Activated CD4-positive, CD25-positive, alpha-beta regulatory T cell (primary cell): Measurements from ENCODE around the gene ZNF614.
"Not testable (repeated sequence)": the region's sequence is repeated elsewhere in the genome, so short reads cannot be mapped to it uniquely, and the experiment has no call there.

Experiments
- DNase-seq, 4 experiments: peaks; one replicate each; lab custom pipeline; 2025; lab: John Stamatoyannopoulos, UW

The ZNF614 gene

GRCh38 chr19:51986309-51987291, 41.6 kb downstream of the ZNF614 start, which contains the start of gene ZNF350:
TSS of gene ZNF350 (minus strand) at chr19:51986840. CDS start at chr19:51974360, 12,480 bp downstream.
- DNase-seq = peak; percentile 64 to 73 (median 70)

GRCh38 chr19:51983361-51983760, 44.8 kb downstream of the ZNF614 start:
- DNase-seq = no peak

GRCh38 chr19:51980926-51981325, 47.3 kb downstream of the ZNF614 start:
- DNase-seq = not testable (repeated sequence)

- DNase-seq = no peak
These were observed 48.0 kb downstream of the ZNF614 start for GRCh38 chr19:51980116-51980736.

GRCh38 chr19:51978882-51979281, 49.3 kb downstream of the ZNF614 start:
- DNase-seq = no peak

- no peak for DNase-seq
These were observed 50.8 kb downstream of the ZNF614 start for GRCh38 chr19:51977346-51977745.

GRCh38 chr19:51976852-51977251, 51.3 kb downstream of the ZNF614 start:
- no peak for DNase-seq

GRCh38 chr19:51975787-51976186, 52.4 kb downstream of the ZNF614 start:
- not testable (repeated sequence) for DNase-seq

- no peak for DNase-seq
These were observed 56.6 kb downstream of the ZNF614 start for GRCh38 chr19:51971624-51972023.

GRCh38 chr19:51970718-51971117, 57.5 kb downstream of the ZNF614 start:
- DNase-seq = no peak

- DNase-seq = no peak
These were observed 62.6 kb downstream of the ZNF614 start for GRCh38 chr19:51965583-51965982.
